HG03039 (cell line): Measurements from ENCODE around the gene PBX3.
"Not testable (repeated sequence)": the region's sequence is repeated elsewhere in the genome, so short reads cannot be mapped to it uniquely, and the experiment has no call there.

Experiments used
- ATAC-seq: cut with Tn5 transposase; IDR thresholded peaks from one replicate; pipeline ENCODE4 v1.9.1; 2021; ENCODE audit warnings: mild to moderate bottlenecking, moderate library complexity; ENCODE audit not compliant: unreplicated experiment

The PBX3 gene

DNA sequence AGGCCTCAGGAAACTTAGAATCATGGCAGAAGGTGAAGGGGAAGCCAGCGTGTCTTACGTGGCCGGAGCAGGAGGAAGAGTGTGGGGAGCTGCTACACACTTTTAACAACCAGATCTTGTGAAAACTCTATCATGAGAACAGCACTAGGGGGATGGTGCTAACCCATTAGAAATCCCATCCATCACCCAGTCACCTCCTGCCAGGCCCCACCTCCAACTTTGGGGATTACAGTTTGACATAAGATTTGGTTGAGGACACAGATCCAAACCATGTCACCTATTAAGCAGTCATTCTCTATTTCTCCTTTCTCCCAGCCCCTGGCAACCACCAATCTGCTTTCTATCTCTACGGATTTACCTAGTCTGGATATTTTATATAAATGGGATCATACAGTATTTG, 26.9 kb downstream of the PBX3 start:
- no peak for ATAC-seq

DNA sequence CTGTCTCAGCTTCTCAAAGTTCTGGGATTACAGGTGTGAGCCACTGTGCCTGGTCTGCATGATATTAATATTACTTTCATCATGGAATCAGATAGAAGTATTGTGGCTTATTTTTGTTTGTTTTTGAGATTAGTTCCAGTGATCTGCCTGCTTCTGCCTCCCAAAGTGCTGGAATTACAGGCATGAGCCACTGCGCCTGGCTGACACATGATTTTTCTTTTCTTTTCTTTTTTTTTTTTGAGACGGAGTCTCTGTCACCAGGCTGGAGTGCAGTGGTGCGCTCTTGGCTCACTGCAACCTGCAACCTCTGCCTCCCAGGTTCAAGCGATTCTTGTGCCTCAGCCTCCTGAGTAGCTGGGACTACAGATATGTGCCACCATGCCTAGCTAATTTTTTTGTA, 29.6 kb downstream of the PBX3 start:
- not testable (repeated sequence) for ATAC-seq

DNA sequence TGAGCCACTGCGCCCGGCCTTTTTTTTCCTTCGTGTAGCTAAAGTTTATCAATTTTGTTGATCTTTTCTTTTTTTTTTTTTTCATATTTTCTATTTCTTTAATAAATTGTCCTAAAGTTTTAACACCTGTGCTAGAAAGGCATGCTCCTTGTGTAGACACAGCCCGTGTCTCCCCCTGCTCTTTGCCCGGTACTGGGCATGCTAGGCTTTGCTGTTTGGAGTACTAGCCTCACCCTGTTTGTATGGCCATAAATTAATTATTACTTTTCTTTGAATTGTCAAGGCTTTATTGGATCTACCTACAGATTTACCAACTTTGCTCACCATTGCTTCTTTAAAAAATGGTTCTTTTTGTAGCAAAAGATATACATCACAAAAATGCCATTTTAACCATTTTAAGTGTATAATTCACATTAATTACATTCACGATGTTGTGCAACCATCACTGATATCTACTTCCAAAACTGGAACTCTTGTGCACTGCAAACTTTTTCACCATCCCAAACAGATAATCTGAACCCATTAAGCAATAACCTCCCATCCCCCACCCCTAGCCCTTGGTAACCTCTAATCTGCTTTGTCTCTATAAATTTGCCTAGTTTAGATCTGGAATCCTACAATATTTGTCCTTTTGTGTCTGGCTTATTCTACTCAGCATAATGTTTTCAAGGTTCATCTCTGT, 31.5 kb downstream of the PBX3 start:
- not testable (repeated sequence) for ATAC-seq

DNA sequence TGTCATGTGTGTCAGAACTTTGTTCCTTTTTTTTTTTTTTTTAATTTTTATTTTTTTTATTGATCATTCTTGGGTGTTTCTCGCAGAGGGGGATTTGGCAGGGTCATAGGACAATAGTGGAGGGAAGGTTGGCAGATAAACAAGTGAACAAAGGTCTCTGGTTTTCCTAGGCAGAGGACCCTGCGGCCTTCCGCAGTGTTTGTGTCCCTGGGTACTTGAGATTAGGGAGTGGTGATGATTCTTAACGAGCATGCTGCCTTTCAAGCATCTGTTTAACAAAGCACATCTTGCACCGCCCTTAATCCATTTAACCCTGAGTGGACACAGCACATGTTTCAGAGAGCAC, 32.0 kb downstream of the PBX3 start:
- ATAC-seq = not testable (repeated sequence)

DNA sequence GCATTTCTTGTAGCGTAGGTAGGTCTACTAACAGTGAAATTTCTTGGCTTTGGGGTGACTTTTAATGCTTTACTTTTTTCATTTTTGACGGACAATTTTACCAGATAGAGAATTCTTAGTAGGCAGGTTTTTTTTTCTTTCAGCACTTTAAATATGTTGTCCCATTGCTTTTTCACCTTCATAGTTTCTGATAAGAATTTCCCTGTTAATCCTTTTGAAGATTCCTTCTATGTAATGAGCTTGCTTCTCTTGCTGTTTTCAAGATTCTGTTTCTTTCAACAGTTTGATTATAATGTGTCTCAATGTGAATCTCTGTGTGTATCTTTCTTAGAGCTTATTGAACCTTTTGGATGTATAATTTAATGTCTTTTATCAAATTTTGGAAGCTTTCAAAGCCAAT, 35.5 kb downstream of the PBX3 start:
- ATAC-seq = no peak

DNA sequence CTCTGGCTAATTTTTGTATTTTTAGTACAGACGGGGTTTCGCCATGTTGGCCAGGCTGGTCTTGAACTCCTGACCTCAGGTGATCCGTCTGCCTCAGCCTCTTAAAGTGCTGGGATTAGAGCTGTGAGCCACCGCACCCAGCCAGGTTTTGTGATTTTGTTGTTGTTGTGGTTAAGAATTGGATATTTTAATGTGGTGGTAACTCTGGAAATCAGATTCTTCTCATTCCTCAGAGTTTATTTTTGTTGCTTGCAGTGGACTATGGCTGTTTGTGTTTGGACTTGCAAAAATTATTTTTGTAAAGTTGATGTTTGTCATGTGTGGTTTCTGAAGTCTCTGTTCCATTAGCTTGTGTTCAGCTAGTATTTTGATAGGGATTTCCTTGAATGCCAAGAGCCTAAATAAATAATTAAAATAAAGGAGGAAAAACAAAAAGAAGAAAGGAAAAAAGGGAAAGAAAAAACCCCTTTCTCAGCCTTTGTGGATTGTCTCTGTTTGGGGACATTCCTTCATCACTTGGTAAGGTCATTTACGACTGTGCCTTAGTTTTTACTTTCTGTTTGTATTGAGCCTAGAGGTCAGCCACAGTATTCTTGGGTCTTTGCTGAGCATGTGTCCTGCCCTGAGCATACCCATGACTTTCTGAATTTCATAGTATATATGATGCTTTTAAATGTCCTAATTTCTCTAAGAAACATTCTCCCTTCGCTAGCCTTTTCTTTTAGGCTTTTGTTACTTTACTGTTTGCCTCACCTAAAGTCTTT, 37.3 kb downstream of the PBX3 start:
- no peak for ATAC-seq

DNA sequence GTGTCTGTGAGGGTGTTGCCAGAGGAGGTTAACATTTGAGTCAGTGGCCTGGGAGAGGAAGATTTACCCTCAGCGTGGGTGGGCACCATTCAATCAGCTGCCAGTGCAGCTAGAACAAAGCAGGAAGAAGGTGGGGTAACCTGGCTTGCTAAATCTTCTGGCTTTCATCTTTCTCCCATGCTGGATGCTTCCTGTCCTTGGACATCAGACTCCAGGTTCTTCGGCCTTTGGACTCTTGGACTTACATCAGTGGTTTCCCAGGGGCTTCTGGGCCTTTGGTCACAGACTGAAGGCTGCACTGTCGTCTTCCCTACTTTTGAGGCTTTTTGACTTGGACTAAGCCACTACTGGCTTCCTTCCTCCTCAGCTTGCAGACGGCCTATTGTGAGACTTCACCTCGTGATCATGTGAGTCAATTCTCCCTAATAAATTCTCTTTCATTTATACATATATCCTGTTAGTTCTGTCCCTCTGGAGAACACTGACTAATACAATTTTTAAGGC, 38.1 kb downstream of the PBX3 start:
- no peak for ATAC-seq

DNA sequence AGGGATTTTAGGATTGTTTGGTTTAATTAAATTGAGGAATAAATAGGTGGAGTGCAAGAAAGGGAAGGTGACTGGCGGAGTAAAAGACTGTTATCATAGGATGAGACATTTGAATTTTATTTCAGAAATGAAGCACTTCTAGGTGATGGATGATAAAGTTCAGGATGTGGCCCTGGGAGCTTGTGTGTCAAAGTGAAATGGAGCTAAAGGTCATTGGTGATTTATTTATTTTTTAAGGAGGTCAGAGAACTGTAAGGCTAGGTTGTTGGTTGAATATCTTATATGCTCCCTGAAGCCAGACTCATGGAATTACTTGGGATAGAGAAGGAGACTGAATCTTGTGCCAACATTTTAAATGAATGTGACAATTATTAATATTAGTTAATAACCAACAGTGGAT, 40.5 kb downstream of the PBX3 start:
- ATAC-seq = no peak

DNA sequence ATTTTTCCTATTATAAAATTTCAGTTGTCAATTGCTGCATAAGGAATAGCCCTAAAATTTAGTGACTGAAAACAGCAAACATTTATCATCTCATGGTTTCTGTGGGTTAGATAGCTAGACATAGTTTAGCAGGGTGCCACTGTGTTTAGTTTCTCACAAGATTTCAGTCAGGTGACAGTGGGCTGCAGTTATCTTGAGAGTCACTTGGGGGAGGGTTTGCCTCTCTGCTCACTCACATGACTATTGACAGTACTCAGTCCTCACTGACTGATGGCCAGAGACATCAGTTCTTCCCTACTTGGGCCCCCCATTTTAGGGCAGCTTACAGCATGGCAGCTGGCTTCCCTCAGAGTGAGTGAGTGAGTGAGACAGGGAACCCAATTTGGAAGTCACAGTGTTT, 42.0 kb downstream of the PBX3 start:
- no peak for ATAC-seq

DNA sequence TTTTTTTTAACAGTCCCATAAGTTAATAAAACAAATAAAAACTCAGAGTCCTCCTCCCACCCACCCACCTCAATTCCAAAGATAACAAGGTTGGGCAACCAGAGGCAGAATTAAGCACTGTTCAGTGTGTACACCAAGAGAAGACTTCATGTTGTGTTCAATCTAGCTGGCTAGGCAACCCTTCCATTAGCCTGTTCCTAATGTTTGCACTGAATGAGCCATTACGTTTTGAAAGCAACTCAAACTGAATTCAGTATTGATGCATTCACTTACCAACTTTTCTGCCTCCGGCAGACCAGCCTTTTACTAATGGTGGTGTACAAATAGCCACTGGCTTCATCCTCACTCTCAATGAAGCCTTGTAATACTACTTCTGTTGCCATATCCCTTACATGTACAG, 47.5 kb downstream of the PBX3 start:
- no peak for ATAC-seq

DNA sequence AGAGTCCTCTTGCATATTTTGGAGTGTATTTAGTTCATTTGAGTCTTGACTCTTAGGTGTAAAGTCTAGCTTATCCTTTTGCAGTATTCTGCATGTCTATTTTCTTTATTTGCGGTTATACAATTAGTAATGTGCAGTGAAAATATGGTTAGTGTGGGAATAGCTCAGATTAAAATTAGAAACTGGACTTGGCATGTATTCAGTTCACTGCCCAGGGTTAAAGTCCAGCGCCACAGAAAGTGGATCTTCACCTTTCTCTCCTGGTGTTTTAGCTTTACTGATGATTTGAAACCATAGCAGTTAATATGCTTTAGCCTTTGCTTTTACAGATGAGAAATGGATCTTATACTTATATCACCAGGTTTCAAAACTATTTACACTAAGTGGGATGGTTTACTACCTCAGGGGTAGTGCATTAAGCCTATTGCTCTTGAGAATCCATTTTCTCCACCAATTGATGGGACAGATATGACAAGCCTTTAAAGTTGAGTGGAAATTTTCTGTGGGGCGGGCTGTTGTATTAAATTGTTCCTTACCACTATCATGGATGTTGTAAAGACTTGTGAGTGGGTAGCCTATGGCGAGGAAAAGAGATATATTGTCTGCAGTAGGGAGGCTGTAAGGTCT, 48.9 kb downstream of the PBX3 start:
- ATAC-seq = no peak

DNA sequence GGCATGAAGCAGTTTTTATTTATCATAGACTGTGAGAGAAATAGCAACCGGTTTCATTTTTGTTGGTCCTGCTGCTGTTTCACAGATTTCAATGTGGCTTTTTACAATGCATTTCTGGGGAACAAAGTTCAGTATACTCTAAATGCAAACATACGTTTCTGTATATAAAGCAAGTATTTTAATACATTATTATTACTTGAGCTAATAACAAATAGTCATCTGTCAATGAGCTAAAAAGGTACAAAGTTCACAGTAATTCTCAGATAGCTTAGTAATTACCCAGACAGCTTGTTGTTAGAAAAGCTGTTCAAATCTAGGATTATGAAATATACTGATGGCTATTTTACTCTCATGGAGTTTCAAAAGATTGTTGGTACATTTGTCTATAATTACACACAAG, 50.8 kb downstream of the PBX3 start:
- no peak for ATAC-seq

DNA sequence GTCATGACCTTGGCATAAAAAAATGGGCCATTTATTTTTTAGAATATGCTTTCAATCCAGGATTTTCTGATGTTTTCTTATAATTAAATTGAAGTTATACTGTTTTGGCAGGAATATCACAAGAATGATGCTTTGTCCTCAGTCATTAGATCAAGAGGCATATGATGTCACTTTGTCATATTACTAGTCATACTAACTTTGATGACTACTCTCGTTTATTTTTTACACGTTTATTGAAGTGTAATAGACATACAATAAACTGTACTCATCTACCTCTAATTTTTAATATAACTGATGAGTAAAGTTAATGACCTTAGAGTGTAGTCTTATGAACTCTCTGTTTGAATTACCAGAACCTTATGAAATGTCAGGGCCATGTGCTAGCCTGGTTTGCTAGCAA, 56.4 kb downstream of the PBX3 start:
- ATAC-seq = no peak

DNA sequence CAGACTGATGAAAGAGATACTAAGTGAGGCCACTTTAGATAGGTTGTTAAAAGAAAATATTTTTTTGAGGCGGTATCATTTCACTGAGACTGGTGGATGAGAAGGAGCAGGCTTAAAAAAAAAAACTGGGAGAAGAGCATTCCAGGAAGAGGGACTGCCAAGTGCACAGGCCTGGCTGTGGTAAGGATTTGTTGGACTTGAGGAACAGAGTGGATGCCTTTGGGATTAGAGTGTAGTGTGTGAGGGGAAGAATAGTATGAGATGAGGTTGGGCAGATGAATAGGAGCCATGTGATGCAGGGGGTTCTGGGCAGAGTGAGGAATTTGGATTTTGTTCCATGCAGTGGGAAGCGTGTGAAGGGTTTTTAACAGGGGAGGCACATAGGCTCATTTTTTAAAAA, 57.9 kb downstream of the PBX3 start:
- no peak for ATAC-seq

DNA sequence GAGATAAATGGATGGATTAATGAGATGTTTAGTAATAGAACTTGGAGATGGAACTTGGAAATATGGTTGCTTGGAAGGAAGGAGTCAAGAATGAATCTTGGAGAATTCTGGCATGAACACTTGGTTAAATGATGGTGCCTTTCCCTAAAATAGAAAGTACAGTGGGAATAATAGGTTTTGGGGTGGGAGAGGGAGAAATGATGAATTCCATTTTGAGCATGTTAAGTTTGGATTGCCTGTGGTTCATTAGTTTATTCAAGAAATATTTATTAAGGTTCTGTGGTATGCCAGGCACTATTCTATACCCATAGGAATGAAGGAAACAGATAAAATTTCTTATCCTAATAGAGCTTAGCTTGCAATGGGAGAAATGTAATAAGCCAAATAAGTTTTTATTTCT, 58.4 kb downstream of the PBX3 start:
- no peak for ATAC-seq

DNA sequence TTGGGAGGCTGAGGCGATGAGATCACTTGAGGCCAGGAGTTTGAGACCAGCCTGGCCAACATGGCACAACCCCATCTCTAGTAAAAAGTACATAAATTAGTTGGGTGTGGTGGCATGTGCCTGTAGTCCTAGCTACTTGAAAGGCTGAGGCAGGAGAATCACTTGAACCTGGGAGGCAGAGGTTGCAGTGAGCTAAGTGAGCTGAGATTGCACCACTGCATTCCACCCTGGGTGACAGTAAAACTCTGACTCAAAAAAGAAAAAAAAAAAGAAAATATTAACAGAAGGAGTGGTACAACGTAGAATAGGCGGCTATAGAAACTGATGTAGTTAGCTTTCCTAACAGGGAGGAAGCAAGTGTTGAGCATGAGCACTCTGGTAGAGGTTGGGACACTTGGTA, 59.9 kb downstream of the PBX3 start:
- no peak for ATAC-seq

DNA sequence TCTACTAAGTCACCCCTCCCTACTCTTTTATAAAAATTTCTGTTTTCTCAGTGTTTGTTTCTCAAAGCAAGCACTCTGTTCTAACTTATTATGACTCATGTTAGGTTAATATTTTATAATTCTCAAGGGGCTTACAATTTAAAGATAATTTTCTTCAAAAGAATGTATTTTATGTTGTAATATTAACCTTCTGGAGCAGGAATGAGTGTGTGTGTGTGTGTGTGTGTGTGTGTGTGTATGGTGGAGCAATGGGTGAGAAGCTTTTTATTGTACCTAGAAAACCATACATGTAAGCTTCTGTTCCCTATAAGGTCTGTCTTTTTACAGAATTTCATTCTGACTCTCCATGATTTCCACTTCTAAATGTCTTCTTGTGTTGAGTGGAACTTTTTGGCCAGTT, 63.0 kb downstream of the PBX3 start:
- no peak for ATAC-seq

DNA sequence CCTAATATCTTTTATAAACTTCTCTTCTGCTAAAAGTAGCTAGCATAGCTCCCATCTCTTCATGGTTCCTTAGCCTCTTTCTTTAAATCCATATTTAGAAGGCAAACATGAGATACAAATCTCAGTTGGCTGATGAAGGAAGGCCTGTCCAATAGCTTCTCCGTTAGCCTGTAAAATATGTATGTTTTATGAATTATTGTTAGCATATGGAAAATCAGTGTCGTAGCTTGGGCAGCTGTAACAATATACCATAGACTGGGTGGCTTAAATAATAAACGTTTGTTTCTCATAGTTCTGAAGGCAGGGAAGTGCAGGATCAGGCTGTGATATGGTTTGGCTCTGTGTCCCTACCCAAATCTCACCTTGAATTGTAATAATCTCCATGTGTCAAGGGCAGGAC, 63.8 kb downstream of the PBX3 start:
- ATAC-seq = no peak

DNA sequence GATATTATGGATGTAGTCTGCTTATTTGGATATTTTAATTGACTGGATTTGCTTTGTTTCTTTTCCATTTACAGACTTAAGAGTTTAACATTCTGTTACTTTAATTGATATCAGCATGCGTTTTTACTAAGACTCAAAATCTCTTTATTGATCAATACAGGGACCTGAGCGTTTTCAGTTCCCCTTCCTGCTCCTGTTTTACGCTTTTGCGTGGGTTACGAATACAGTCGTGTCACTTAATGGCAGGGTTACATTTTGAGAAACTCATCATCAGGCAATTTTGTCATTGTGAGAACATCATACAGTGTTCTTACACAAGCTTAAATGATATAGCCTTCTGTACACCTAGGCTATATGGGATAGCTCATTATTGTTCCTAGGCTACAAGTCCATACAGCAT, 65.2 kb downstream of the PBX3 start:
- no peak for ATAC-seq

DNA sequence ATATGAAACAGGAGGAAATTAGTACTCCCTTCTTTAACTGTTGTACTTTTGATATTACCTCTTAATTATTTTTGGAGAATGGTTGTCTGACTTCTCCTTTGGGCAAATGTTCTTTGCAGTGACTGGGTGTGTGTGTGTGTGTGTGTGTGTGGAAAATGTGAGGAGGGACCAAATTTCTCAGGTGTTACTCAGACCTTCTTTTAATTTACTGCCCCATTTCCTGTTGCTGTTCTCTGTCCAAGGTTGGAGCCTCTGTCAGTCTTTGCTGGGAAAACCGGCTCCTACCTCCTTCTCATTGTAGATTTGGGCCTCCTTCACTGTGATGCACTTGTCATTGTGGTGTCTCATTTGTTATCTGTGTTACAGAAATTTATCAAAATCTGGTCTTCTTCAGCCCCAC, 68.4 kb downstream of the PBX3 start:
- ATAC-seq = no peak

DNA sequence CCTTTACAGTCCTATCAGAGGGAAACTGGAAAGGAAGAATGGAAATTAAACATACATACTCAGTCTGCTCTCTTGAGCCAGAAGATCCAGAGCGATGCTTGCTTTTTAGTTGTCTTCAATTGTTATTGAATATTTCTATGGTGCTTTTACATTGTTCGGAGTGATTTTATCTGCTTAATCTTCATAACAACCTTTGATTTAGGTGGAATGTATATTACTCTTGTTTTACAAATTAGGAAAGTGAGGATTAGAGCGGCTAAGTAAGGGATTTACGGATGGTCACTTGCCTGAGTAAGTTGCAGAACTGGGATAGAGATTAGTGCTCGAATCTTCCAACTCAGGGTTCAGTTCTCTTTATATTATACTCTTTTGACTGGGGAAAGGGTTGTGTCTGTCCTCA, 69.1 kb downstream of the PBX3 start:
- no peak for ATAC-seq

DNA sequence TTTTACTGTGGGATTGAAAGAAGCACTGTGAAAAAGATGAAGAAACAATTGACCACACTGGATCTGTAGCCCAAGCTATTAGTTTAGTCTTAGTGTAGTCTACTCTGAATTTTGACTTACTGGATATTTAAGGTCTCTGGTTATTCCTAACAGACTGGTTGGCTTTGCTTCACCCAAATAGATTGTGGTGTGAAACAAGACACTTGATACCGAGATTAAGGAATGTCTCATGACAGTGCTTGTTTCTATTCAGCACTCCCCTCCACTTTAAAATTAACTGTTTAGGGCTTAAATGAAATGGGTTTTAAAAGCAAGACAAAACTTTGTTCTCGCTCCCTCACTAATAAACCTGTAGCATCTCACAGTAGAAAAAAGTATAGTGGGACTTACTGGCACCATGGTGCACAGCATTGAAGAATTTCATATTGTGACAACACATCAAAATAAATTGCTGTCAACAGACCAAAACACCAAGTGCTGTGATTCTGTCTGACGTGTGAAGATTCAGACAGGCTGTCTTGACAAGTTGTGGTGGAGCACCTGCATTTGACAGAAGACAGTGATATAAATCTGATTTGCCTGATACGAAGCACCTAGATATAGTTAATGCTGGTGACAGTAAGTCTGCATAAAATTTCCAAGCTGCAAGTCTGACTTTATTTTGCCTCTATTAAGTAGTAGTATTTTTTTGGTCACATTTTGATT, 73.1 kb downstream of the PBX3 start:
- ATAC-seq = no peak
